Measurements from ENCODE around the gene IRF2BP2.

The IRF2BP2 gene

GRCh38 chr1:234610061-234610665 is at the start of gene IRF2BP2:
TSS of gene IRF2BP2 (minus strand) at chr1:234610178. CDS start at chr1:234609494, 684 bp downstream.
- Histone ChIP-seq H3K27ac (ENCODE audit: low read depth, low read length) (peak within 1 kb of the TSS; percentile 99), H3K4me3 (ENCODE audit: low read depth in 1 of 2, low read length in 2 of 2) (peak within 1 kb of the TSS; percentile 92 to 94), H3K9ac (ENCODE audit: low read depth in 1 of 2, low read length in 2 of 2) (peak within 1 kb of the TSS; percentile 99 to 100), H3K27me3 (ENCODE audit: control insufficient read depth in 1 of 2, insufficient read depth in 2 of 2, low read length in 2 of 2) (no peaks in the 10 kb centered on the region), H3K9me3 (ENCODE audit: control insufficient read depth in 1 of 2, low read length in 2 of 2) (no peaks in the 10 kb centered on the region), H3K4me1 (ENCODE audit: control insufficient read depth in 1 of 2, insufficient read depth in 2 of 2, low read length in 2 of 2) (peaks cover 31 to 41% of the 10 kb centered on the region in 2 donors), H3K36me3 (ENCODE audit: control insufficient read depth in 1 of 2, insufficient read depth in 2 of 2, low read length in 2 of 2) (peaks cover 25 to 28% of the 10 kb centered on the region in 2 donors)

GRCh38 chr1:234659538-234659937 is 49.6 kb upstream of the IRF2BP2 start:
- Histone ChIP-seq H3K4me1 (ENCODE audit: control insufficient read depth in 1 of 2, insufficient read depth in 2 of 2, low read length in 2 of 2) (peaks cover 23 to 27% of the 10 kb centered on the region in 2 donors), H3K9ac (ENCODE audit: low read depth in 1 of 2, low read length in 2 of 2) (no peak overlapping the region), H3K36me3 (ENCODE audit: control insufficient read depth in 1 of 2, insufficient read depth in 2 of 2, low read length in 2 of 2) (no peaks in the 10 kb centered on the region), H3K4me3 (ENCODE audit: low read depth in 1 of 2, low read length in 2 of 2) (no peak overlapping the region), H3K9me3 (ENCODE audit: control insufficient read depth in 1 of 2, low read length in 2 of 2) (no peaks in the 10 kb centered on the region), H3K27ac (ENCODE audit: low read depth, low read length) (no peak overlapping the region), H3K27me3 (ENCODE audit: control insufficient read depth in 1 of 2, insufficient read depth in 2 of 2, low read length in 2 of 2) (no peaks in the 10 kb centered on the region)

GRCh38 chr1:234658138-234658537 is 48.2 kb upstream of the IRF2BP2 start:
- Histone ChIP-seq H3K36me3 (ENCODE audit: control insufficient read depth in 1 of 2, insufficient read depth in 2 of 2, low read length in 2 of 2) (no peaks in the 10 kb centered on the region), H3K27me3 (ENCODE audit: control insufficient read depth in 1 of 2, insufficient read depth in 2 of 2, low read length in 2 of 2) (no peaks in the 10 kb centered on the region), H3K9ac (ENCODE audit: low read depth in 1 of 2, low read length in 2 of 2) (no peak overlapping the region), H3K27ac (ENCODE audit: low read depth, low read length) (no peak overlapping the region), H3K4me3 (ENCODE audit: low read depth in 1 of 2, low read length in 2 of 2) (no peak overlapping the region), H3K9me3 (ENCODE audit: control insufficient read depth in 1 of 2, low read length in 2 of 2) (no peaks in the 10 kb centered on the region), H3K4me1 (ENCODE audit: control insufficient read depth in 1 of 2, insufficient read depth in 2 of 2, low read length in 2 of 2) (peaks cover 23 to 27% of the 10 kb centered on the region in 2 donors)

GRCh38 chr1:234656944-234657654 is 47.1 kb upstream of the IRF2BP2 start:
- Histone ChIP-seq H3K36me3 (ENCODE audit: control insufficient read depth in 1 of 2, insufficient read depth in 2 of 2, low read length in 2 of 2) (no peaks in the 10 kb centered on the region), H3K4me1 (ENCODE audit: control insufficient read depth in 1 of 2, insufficient read depth in 2 of 2, low read length in 2 of 2) (peaks cover 23 to 27% of the 10 kb centered on the region in 2 donors), H3K27ac (ENCODE audit: low read depth, low read length) (no peak overlapping the region), H3K9me3 (ENCODE audit: control insufficient read depth in 1 of 2, low read length in 2 of 2) (no peaks in the 10 kb centered on the region), H3K27me3 (ENCODE audit: control insufficient read depth in 1 of 2, insufficient read depth in 2 of 2, low read length in 2 of 2) (no peaks in the 10 kb centered on the region), H3K4me3 (ENCODE audit: low read depth in 1 of 2, low read length in 2 of 2) (no peak overlapping the region), H3K9ac (ENCODE audit: low read depth in 1 of 2, low read length in 2 of 2) (no peak overlapping the region)

- no peaks in the 10 kb centered on the region for H3K27me3 ChIP-seq (ENCODE audit: control insufficient read depth in 1 of 2, insufficient read depth in 2 of 2, low read length in 2 of 2)
- no peaks in the 10 kb centered on the region for H3K36me3 ChIP-seq (ENCODE audit: control insufficient read depth in 1 of 2, insufficient read depth in 2 of 2, low read length in 2 of 2)
- H3K4me1 ChIP-seq (ENCODE audit: control insufficient read depth in 1 of 2, insufficient read depth in 2 of 2, low read length in 2 of 2): peaks cover 17 to 21% of the 10 kb centered on the region in 2 donors
- no peak overlapping the region for H3K9ac ChIP-seq (ENCODE audit: low read depth in 1 of 2, low read length in 2 of 2)
- no peak overlapping the region for H3K4me3 ChIP-seq (ENCODE audit: low read depth in 1 of 2, low read length in 2 of 2)
- no peak overlapping the region for H3K27ac ChIP-seq (ENCODE audit: low read depth, low read length)
- H3K9me3 ChIP-seq (ENCODE audit: control insufficient read depth in 1 of 2, low read length in 2 of 2): no peaks in the 10 kb centered on the region
Observed at GRCh38 chr1:234656070-234656895, 46.3 kb upstream of the IRF2BP2 start.

- no peak overlapping the region for H3K9ac ChIP-seq (ENCODE audit: low read depth in 1 of 2, low read length in 2 of 2)
- H3K4me3 ChIP-seq (ENCODE audit: low read depth in 1 of 2, low read length in 2 of 2): no peak overlapping the region
- no peaks in the 10 kb centered on the region for H3K36me3 ChIP-seq (ENCODE audit: control insufficient read depth in 1 of 2, insufficient read depth in 2 of 2, low read length in 2 of 2)
- H3K9me3 ChIP-seq (ENCODE audit: control insufficient read depth in 1 of 2, low read length in 2 of 2): no peaks in the 10 kb centered on the region
- peaks cover 17 to 21% of the 10 kb centered on the region in 2 donors for H3K4me1 ChIP-seq (ENCODE audit: control insufficient read depth in 1 of 2, insufficient read depth in 2 of 2, low read length in 2 of 2)
- H3K27me3 ChIP-seq (ENCODE audit: control insufficient read depth in 1 of 2, insufficient read depth in 2 of 2, low read length in 2 of 2): no peaks in the 10 kb centered on the region
- H3K27ac ChIP-seq (ENCODE audit: low read depth, low read length): no peak overlapping the region
Observed at GRCh38 chr1:234655328-234656069, 45.5 kb upstream of the IRF2BP2 start.

- H3K9ac ChIP-seq (ENCODE audit: low read depth in 1 of 2, low read length in 2 of 2): no peak overlapping the region
- H3K27ac ChIP-seq (ENCODE audit: low read depth, low read length): no peak overlapping the region
- H3K36me3 ChIP-seq (ENCODE audit: control insufficient read depth in 1 of 2, insufficient read depth in 2 of 2, low read length in 2 of 2): no peaks in the 10 kb centered on the region
- H3K4me1 ChIP-seq (ENCODE audit: control insufficient read depth in 1 of 2, insufficient read depth in 2 of 2, low read length in 2 of 2): peaks cover 17 to 21% of the 10 kb centered on the region in 2 donors
- H3K27me3 ChIP-seq (ENCODE audit: control insufficient read depth in 1 of 2, insufficient read depth in 2 of 2, low read length in 2 of 2): no peaks in the 10 kb centered on the region
- no peak overlapping the region for H3K4me3 ChIP-seq (ENCODE audit: low read depth in 1 of 2, low read length in 2 of 2)
- no peaks in the 10 kb centered on the region for H3K9me3 ChIP-seq (ENCODE audit: control insufficient read depth in 1 of 2, low read length in 2 of 2)
Observed at GRCh38 chr1:234654002-234654733, 44.2 kb upstream of the IRF2BP2 start.

- Histone ChIP-seq H3K4me1 (ENCODE audit: control insufficient read depth in 1 of 2, insufficient read depth in 2 of 2, low read length in 2 of 2) (peaks cover 0 to 7% of the 10 kb centered on the region in 2 donors), H3K9ac (ENCODE audit: low read depth in 1 of 2, low read length in 2 of 2) (no peak overlapping the region), H3K27me3 (ENCODE audit: control insufficient read depth in 1 of 2, insufficient read depth in 2 of 2, low read length in 2 of 2) (no peaks in the 10 kb centered on the region), H3K27ac (ENCODE audit: low read depth, low read length) (no peak overlapping the region), H3K36me3 (ENCODE audit: control insufficient read depth in 1 of 2, insufficient read depth in 2 of 2, low read length in 2 of 2) (no peaks in the 10 kb centered on the region), H3K9me3 (ENCODE audit: control insufficient read depth in 1 of 2, low read length in 2 of 2) (peaks cover 0 to 5% of the 10 kb centered on the region in 2 donors), H3K4me3 (ENCODE audit: low read depth in 1 of 2, low read length in 2 of 2) (no peak overlapping the region)
Observed at GRCh38 chr1:234649432-234650081, 39.6 kb upstream of the IRF2BP2 start.

GRCh38 chr1:234647758-234648157 is 37.8 kb upstream of the IRF2BP2 start:
- Histone ChIP-seq H3K27ac (ENCODE audit: low read depth, low read length) (no peak overlapping the region), H3K9me3 (ENCODE audit: control insufficient read depth in 1 of 2, low read length in 2 of 2) (peaks cover 0 to 5% of the 10 kb centered on the region in 2 donors), H3K27me3 (ENCODE audit: control insufficient read depth in 1 of 2, insufficient read depth in 2 of 2, low read length in 2 of 2) (no peaks in the 10 kb centered on the region), H3K4me3 (ENCODE audit: low read depth in 1 of 2, low read length in 2 of 2) (no peak overlapping the region), H3K36me3 (ENCODE audit: control insufficient read depth in 1 of 2, insufficient read depth in 2 of 2, low read length in 2 of 2) (no peaks in the 10 kb centered on the region), H3K4me1 (ENCODE audit: control insufficient read depth in 1 of 2, insufficient read depth in 2 of 2, low read length in 2 of 2) (peaks cover 6 to 10% of the 10 kb centered on the region in 2 donors), H3K9ac (ENCODE audit: low read depth in 1 of 2, low read length in 2 of 2) (no peak overlapping the region)
